Measurements from ENCODE around the gene OSER1.

The OSER1 gene

DNA sequence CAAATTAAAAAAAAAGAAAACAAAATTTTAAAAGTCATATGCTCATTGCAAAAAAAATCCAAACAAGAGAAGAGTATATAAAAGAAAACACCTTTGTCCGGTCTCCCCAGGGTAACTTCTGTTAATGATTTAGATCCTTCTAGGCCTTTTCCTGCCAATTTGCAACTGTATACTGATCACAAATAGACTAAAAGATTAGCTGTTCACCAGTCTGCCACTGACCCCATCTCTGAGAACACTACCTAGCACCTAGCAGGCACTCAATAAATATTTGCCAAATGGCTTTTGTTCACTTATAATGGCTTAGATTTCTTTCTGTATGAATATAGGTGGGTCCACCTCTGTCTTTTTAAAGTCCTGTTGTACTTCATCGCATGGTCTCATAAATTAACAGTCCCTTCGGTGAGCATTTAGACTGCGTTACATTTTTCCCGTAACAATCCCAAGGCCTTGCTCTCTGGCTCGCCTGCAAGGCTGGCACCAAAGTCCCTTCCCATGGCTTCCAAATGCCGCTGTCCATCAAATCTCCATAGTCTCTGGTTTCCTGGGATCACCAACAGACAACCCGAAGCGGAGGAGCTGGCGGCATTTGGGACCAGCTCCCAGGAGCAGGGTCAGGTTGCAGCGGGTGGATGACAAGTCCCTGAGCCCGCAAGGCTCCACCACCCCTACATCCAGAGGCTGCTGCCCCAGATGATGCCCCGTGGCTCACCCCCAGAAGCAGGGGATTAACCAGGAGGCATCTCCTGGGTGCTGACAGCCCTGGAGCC, 35.4 kb downstream of the OSER1 start:
- no peak for DNase-seq (ENCODE audit: low read depth in 2 of 2)

DNA sequence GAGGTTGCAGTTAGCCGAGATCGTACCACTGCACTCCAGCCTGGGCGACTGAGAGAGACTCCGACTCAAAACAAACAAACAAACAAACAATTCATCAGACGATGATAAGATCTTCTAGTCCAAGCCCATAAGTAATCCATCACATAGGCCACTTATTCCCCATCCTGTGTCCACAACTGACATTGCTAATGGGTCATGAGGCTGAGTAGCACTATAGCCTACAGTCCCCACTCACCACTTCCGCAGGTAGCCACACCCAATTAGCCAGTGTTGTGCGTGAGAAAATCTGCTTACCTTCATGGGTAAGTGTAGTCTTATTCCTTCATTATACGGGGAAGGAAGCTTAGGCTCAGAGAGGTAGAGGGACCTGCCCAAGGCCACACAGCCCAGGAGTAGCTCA, 36.7 kb downstream of the OSER1 start:
- DNase-seq (ENCODE audit: low read depth in 2 of 2), result no peak

DNA sequence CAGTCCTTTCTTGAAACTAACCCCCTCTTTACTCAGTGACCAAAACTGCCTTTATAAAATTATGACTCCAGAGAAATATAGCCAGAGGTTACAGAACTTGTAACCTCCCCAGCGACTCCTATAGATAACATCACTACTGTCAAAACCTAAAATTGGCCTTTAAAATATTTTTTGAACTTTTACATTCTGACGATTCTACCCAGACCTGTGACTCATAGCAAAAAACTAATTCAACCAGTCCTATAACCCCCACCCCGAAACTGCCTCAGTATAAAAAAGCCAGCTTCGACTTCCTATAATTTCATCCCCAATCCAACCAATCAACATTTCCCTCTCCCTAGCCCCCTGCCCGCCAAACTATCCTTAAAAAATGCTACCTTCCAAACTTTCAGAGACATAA, 37.5 kb downstream of the OSER1 start:
- no peak for DNase-seq (ENCODE audit: low read depth in 2 of 2)

DNA sequence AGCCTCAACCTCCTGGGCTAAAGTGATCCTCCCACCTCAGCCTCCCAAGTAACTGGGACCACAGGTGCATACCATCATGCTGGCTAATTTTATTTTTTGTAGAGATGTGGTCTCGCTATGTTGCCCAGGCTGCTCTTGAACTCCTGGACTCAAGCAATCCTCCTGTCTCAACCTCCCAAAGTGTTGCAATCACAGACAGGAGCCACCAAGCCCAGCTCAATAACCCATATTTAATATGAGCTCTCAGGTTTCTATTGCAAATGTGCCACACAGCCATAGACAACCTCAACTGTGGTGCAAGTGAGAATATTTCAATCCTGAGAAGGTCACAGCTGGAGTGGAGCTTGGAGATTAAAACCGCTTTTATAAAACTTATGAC, 38.0 kb downstream of the OSER1 start:
- DNase-seq (ENCODE audit: low read depth in 2 of 2), result no peak

DNA sequence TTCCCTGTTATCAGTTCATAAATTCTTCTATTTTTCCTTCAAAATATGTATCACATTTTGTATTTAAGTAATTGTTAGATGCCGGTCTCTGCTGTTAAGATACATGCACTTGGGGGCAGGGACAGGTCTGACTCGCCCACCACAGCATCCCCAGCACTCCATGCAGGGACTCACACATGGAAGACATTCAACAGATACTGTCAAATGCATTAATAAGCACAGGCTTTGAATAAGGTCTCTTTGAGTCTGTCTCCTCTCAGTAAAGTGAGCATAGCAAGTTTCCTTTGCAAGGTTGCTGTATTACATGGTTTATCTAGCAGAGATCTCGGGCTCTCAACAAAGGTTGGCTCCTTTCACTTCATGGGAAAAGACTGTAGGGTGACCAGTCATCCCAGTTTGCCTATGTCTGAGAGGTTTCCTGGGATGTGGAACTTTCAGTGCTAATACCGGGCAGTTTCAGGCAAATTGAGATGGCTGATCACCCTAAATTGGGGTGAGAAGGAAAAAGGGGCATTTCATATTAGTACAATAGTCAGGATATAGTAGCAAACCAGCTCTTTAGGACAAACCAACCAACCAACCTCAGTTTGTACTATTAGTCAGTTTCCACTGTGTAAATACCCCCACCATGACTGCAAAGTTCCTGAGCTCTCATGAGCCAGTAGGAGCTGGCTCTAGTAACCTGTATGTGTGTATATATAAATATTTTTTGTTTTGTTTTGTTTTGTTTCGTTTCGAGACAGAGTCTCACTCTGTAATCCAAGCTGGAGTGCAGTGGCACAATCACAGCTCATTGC, 38.6 kb downstream of the OSER1 start:
- DNase-seq (ENCODE audit: low read depth in 2 of 2), result no peak

DNA sequence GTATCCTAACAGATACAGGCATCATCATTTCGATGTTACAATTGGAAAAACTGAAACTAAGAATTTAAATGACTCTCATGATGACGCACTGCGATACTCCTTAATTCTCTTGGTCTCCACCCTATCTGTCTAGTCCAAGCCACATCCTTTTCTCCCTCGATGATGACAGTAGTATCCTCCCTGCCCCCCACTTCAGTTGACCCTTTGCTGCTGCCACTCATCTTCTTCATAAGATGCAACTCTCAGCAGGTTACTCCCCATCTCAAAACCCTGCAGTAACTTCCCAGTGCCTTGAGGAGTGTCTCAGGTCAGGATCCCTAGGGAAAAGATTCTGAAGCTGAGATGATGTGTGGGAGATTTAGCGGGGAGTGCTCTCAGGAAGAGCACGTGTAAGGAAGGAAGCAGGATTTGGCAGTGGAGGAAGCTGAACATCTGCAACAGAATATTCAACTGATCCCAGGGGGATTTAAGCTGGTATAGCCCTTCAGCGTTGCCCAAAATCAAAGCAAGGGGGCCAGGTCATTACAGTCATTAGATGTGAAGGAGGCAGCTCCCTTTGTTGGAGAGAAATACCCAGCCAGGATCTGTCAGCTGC, 39.7 kb downstream of the OSER1 start:
- no peak for DNase-seq (ENCODE audit: low read depth in 2 of 2)

DNA sequence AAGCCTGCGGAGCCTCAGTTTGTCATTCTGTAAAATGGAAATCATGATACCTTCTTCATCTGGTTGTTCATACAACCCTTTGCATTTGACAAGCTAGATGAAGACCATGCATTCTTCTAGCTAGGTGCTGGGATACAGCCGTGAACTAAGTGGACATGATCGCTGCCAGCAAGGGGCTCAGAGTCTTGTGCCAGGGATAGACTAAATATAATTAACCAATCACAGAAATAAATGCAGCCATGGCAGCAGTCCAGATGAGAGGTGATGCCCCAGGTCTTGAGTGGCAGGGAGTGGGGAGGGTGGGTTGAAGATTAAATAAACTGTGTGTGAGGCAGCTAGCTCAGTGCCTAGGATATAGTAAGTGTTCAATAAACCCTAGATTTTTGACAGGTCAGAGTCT, 42.8 kb downstream of the OSER1 start:
- no peak for DNase-seq (ENCODE audit: low read depth in 2 of 2)

DNA sequence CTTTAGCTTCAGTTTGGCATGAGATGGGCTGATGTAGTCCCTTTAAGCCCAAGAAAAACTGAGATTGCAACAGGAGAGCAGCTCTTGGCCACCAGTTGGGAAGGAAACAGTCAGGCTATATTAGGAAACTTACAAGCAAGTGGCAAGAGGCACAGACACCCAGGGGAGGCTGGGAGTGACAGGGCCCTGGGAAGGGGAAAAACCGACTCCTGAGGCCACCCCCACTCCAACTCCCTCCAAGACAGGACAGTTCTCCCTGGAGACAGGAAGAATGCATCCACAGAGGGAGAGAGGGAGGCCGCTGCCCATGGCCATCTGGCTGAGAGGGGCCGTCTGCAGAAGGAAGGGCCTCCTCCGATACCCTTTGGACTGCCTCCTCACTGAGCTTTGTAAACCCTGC, 44.1 kb downstream of the OSER1 start:
- DNase-seq (ENCODE audit: low read depth in 2 of 2), result no peak

DNA sequence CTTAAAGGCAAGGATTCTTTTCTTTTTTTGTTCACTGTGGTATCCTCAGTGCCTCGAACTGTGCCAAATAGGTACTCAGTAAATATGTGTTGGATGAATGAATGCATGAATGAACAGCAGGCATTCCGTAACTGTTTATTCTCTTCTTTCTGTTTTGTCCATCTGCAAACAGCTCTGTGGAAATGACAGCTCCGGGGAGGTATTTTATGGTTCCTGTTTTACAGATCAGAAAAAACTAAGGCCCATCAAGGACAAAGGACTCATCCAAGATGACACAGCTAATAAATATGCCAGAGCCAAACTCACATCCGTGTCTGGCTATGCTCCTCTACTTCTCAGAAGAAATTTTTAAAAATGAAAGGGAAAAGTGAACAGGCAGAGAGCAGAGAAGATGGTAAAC, 44.6 kb downstream of the OSER1 start:
- DNase-seq (ENCODE audit: low read depth in 2 of 2), result no peak

DNA sequence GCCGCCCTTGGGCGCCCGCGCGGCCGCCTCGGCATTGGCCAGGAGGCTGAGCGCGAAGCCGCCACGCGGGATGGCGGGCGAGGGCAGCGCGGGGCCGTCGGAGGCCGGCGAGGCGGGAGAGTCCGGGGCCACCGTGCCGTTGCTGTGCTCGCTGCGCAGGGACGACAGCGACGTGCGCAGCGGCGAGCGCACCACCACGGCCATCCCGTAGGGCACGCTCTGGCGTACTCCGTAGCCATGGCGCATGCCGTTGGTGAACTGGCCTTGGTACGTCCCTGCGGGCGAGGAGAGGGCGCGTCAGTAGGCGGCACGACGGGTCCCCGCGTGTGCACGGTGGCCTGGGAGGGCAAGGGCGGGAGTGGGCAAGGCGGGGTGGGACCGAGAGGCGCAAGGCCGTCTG, 50.4 kb downstream of the OSER1 start:
- no peak for DNase-seq (ENCODE audit: low read depth in 2 of 2)

DNA sequence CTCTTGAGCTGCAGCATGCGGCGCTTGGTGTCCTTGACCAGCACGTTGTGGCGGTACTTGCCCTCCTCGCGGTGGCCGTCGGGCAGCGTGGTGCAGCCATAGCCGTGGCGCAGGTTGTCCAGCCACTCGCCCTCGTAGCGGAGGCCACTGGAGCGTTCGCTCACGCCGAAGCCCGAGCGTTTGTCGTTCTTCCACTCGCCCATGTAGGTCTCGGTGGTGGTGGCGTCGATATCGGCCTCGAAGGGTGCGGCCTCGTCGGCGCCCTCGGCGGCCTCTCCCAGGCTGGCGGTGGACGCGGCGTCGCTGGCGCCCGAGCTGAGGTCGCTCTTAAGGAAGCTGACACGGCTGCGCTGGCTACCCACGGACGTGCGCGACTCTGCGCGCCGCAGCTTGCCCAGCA, 50.9 kb downstream of the OSER1 start:
- no peak for DNase-seq (ENCODE audit: low read depth in 2 of 2)

DNA sequence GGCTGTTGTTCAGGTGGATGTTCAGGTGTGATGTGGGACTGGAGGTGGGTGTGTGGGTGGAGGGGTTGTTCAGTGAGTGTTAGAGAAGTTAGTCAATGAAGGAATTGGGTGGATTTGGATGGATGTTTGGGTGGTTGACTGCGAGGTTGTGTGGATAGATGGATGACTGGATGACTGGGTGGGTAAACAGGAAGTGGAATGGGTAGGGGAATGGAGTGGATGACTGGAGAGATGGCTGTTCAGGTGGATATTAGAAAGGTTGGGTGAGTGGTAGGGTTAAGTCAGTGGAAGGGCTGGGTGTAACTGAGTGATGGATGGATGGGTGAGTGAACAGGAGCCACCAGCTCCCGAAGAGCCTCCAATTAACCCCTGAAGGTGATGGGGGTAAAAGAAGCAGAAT, 51.4 kb downstream of the OSER1 start:
- no peak for DNase-seq (ENCODE audit: low read depth in 2 of 2)

DNA sequence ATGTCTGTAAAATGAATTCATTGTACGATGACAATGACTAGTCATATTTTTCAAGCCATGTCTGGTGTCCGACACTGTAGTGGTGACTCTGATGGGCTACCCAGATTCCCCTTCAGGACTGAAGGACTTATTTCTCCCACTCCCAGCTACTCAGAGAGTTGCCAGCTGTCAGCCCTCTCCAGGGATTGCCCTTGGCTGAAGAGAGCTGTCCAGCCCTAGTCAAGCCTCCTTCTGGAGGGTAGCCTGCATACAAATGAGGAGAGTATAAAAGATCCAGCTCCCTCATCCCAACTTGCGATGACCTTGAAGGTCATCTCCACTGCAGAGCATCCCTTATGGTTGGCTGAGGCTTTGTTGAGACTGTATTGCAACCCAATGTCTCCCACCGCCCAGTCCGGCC, 53.5 kb downstream of the OSER1 start:
- no peak for DNase-seq (ENCODE audit: low read depth in 2 of 2)

DNA sequence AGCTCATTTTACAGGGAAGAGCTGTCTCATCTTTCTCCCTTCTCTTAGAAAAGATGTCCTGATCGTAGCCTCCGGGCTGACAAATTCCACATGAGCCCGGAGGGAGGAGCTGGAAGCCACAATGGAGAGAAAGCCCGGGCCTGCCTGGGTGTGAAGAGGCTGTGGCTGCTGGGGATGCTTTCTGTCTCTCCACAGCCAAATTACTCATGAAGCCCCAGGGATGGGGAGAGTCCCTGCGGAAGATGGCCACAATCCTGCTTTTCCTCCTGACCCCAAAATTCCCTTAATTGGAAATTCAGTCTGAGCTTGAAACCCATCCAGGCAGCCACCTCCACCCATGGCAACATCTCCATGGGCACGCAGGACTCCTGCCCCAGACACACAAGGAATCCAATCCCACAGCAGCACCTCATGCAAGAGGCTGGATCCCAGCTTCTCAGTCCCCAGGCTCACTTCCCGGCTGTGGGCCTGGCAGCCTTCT, 56.0 kb downstream of the OSER1 start:
- no peak for DNase-seq (ENCODE audit: low read depth in 2 of 2)

DNA sequence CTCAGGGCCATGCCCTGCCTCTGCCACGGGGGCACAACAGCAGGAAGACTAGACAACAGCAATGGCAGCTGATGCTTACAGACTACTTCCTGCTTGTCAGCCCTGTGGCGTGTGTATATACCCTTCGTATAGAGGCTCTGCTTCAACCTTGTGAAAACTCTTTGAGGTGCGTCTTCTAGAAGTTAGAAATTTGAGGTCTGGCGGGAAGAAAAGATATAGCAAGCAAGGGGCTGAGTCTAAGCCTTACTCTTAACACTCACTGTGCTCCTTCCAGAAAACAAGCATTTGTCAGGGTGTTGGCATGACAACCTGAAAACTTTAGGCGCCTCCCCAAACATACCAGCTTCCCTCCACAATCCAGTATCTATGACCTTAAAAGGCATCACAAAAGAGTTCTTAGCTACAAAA, 56.9 kb downstream of the OSER1 start:
- peak in 1 of 2 donors; percentile 0 for DNase-seq (ENCODE audit: low read depth in 2 of 2)

DNA sequence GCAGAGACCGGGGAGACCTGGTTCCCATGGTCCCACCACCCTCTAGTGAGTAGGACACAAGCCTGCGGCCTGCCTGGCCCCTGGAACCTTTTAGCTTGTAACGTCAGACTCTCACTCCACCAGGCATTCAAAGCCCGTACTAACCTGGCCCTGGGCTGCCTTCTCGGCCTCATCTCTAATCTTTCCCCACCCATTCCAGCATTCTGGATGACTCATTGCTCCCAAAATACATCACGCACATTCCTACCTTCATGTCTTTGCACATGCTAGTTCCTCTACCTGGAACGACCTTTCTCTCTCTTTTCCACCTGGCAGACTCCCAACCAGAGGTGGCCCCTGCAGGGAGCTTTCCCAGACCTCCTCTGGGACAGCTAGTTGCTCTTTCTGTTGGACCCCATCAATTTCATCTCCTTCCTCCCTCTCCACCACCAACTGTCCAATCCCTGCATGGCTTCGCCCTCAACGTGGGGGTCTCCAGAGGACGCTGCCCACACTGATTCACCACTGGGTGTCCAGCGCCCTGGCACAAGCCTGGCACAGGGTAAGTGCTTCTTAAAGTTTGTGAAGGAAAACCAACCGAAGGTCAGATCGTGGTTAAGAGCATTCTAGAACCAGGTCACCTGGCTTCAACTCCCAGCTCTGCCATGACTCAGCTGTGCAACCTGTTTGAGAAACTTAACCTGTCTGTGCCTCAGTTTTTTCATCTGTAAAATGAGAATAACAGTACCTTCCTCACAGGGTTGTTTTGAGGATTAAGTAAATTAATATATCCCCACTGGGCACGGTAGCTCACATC, 58.8 kb downstream of the OSER1 start:
- DNase-seq (ENCODE audit: low read depth in 2 of 2), result no peak

DNA sequence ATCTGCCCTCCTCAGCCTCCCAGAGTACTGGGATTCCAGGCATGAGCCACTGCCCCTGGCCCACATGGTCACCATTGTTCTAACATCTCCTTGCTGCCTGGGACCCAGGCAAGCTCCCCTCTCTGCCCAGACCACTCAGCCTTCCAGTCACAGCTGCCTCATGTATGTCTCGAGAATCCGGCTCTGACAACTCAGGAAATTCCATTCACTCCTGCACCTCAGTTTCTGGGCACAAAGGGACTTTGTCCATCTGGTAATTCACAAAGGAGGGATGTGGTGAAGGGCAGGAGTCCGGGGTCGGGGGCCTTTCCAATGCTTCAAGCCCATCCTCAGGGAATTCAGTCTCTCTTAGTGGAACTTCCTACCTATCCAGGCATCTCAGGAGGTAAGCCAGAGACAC, 64.3 kb downstream of the OSER1 start:
- DNase-seq (ENCODE audit: low read depth in 2 of 2), result no peak

Data from activated CD4-positive, alpha-beta T cell treated with anti-CD3 and anti-CD28 coated beads for 24 hours (primary cell).